GM12878 (cell line): Measurements from ENCODE around the gene WASF2. TPM values are rescaled to one million over a fixed set of nuclear protein-coding genes. Genes with fewer than 3 reads are reported as not detected.
A peak's percentile ranks its signal among the peaks of the same experiment; 100 is the strongest.

Source experiments
- ATF2 ChIP-seq: IDR thresholded peaks from 2 replicates; pipeline ENCODE4 v1.6.1; 2012; ENCODE audit warnings: low read length, inconsistent platforms
- ATF3 ChIP-seq: IDR thresholded peaks from 2 replicates; pipeline ENCODE4 v1.6.1; 2011; ENCODE audit warnings: low read depth, mild to moderate bottlenecking, low read length, moderate library complexity, borderline replicate concordance; ENCODE audit errors: extremely low read depth
- CHD1 ChIP-seq: IDR thresholded peaks from 2 replicates; pipeline ENCODE4 v1.6.1; 2012; ENCODE audit warnings: low read depth, low read length, improper control_type of control experiment
- EED ChIP-seq: sonication (generic); IDR thresholded peaks from 2 replicates; pipeline ENCODE4 v1.6.1; 2016; ENCODE audit warnings: antibody characterized with exemption, low read depth
- ETV6 ChIP-seq, 2 experiments: fragments of 450-650 bp in 1 of 2; IDR thresholded peaks in 1 of 2; conservative IDR thresholded peaks in 1 of 2; 2 replicates each; pipeline ENCODE4 v1.6.1; 2014; ENCODE audit warnings: antibody characterized with exemption in 1 of 2, borderline replicate concordance in 1 of 2, low read depth in 1 of 2, mild to moderate bottlenecking in 1 of 2, moderate library complexity in 1 of 2
- FOS ChIP-seq: IDR thresholded peaks from 3 replicates; pipeline ENCODE4 v1.6.1; 2011; ENCODE audit warnings: borderline replicate concordance; ENCODE audit not compliant: insufficient read length; ENCODE audit errors: extremely low read depth
- HDAC2 ChIP-seq: fragments of 200-600 bp; sonication (generic); IDR thresholded peaks from 2 replicates; pipeline ENCODE4 v1.6.1; 2017
- IKZF2 ChIP-seq, 2 experiments: fragments of 450-650 bp; IDR thresholded peaks; 2 replicates each; pipeline ENCODE4 v1.6.1; 2017; ENCODE audit warnings: mild to moderate bottlenecking in 2 of 2, moderate library complexity in 2 of 2
- IRF3 ChIP-seq: fragments of 450-650 bp; IDR thresholded peaks from 2 replicates; pipeline ENCODE4 v1.6.1; 2014; ENCODE audit warnings: mild to moderate bottlenecking
- LARP7 ChIP-seq: fragments of 450-650 bp; IDR thresholded peaks from 2 replicates; pipeline ENCODE4 v1.6.1; 2017; ENCODE audit warnings: mild to moderate bottlenecking
- MAX ChIP-seq: IDR thresholded peaks from 2 replicates; pipeline ENCODE4 v1.6.1; 2012; ENCODE audit warnings: low read depth, low read length, improper control_type of control experiment
- NFYB ChIP-seq: IDR thresholded peaks from 2 replicates; pipeline ENCODE4 v1.6.1; 2011; ENCODE audit warnings: low read depth, mild to moderate bottlenecking, low read length, improper control_type of control experiment, moderate library complexity; ENCODE audit not compliant: insufficient read depth
- NKRF ChIP-seq: fragments of 450-650 bp; conservative IDR thresholded peaks from 2 replicates; pipeline ENCODE4 v1.6.1; 2017; ENCODE audit warnings: mild to moderate bottlenecking, moderate library complexity
- NR2F1 ChIP-seq: fragments of 450-650 bp; conservative IDR thresholded peaks from 2 replicates; pipeline ENCODE4 v1.6.1; 2017; ENCODE audit warnings: mild to moderate bottlenecking
- POLR2AphosphoS2 ChIP-seq: IDR thresholded peaks from 2 replicates; pipeline ENCODE4 v1.6.1; 2011; ENCODE audit warnings: low read depth, mild to moderate bottlenecking, low read length, improper control_type of control experiment, moderate library complexity
- SMC3 ChIP-seq: IDR thresholded peaks from 2 replicates; pipeline ENCODE4 v1.6.1; 2011; ENCODE audit warnings: low read length, improper control_type of control experiment, borderline replicate concordance
- ZBED1 ChIP-seq: IDR thresholded peaks from 2 replicates; pipeline ENCODE4 v1.6.1; 2016; ENCODE audit warnings: borderline replicate concordance
- ZNF384 ChIP-seq: IDR thresholded peaks from 2 replicates; pipeline ENCODE4 v1.6.1; 2012; ENCODE audit warnings: low read depth, mild to moderate bottlenecking, low read length, improper control_type of control experiment, borderline replicate concordance
- ZNF687 ChIP-seq: fragments of 450-650 bp; IDR thresholded peaks from 2 replicates; pipeline ENCODE4 v1.6.1; 2017; ENCODE audit warnings: mild to moderate bottlenecking, moderate library complexity
- polyA plus RNA-seq, 11 experiments: library from polyadenylated mRNA; depleted of rRNA in 4 of 11; unstranded in 6 of 11; stranded (reverse) in 5 of 11; fragments of >200 nt; fragmentation: Nextera tagmentation in 4 of 11; fragmentation: Illumina TruSeq in 1 of 11; extraction: Ambion mirVana in 4 of 11; extraction: Trizol in 1 of 11; gene quantifications; 1 replicate in 1 of 11; 2 replicates in 10 of 11; pipeline versions ENCODE4 v1.2.1 to v1.2.3, GENCODE V29; 2011 to 2016; ENCODE audit warnings: inconsistent platforms in 2 of 11, missing spikeins in 2 of 11, low read depth in 1 of 11
- total RNA-seq, 4 experiments: library from RNA; depleted of rRNA in 3 of 4; stranded (reverse); fragments of >200 nt in 3 of 4; fragmentation: Illumina TruSeq in 1 of 4; extraction: Trizol in 1 of 4; gene quantifications; 2 replicates each; pipeline versions ENCODE4 v1.2.1 to v1.2.3, GENCODE V29; 2013 to 2021

The WASF2 gene
- total and polyA plus RNA-seq, 10 of the 15 experiments (the other 5 are each of a cell fraction or from before 2014, with no cell fraction given): 7.0 to 111 (median 37.1) TPM

- TF ChIP-seq ETV6 (conservative IDR thresholded peaks at IDR 0.05 in 1 of 2, IDR thresholded peaks at IDR 0.05 in 1 of 2; ENCODE audit: borderline replicate concordance in 1 of 2, low read depth in 1 of 2): no peak
- no peak for TF ChIP-seq EED
- TF ChIP-seq ATF2: no peak
- TF ChIP-seq ZBED1: no peak
- no peak for TF ChIP-seq ZNF384
- no peak for TF ChIP-seq ZNF687
- TF ChIP-seq NFYB: peak; percentile 82
- no peak for TF ChIP-seq FOS
- TF ChIP-seq NR2F1: peak; percentile 59; the same call in 1 of the 2 replicates
- no peak for TF ChIP-seq POLR2AphosphoS2
- no peak for TF ChIP-seq IRF3
- no peak for TF ChIP-seq IKZF2 (IDR thresholded peaks at IDR 0.05)
- TF ChIP-seq MAX: no peak
- peak; percentile 64; the same call in 1 of the 2 replicates for TF ChIP-seq NKRF
- TF ChIP-seq SMC3: peak; percentile 39; the same call in 1 of the 2 replicates
- no peak for TF ChIP-seq HDAC2
- TF ChIP-seq CHD1: no peak
- TF ChIP-seq ATF3: no peak
- peak; percentile 75; the same call in 1 of the 2 replicates for TF ChIP-seq LARP7
These were observed 97.7 kb downstream of the WASF2 start, which contains the start of gene GPR3 (continued) for GRCh38 chr1:27392096-27392777.
